ENCODE data around the gene ZSWIM9.

The ZSWIM9 gene

GRCh38 chr19:48152551-48152950 is 17.9 kb upstream of the ZSWIM9 start:
- TF ChIP-seq FOXP2 (optimal IDR thresholded peaks at IDR 0.05; ENCODE audit: borderline replicate concordance, extremely low read depth, extremely low read length, insufficient read depth) (no peak), TAF1 (IDR thresholded peaks at IDR 0.05; ENCODE audit: borderline replicate concordance, insufficient read depth, low read length) (no peak), SIN3A (IDR thresholded peaks at IDR 0.05; ENCODE audit: borderline replicate concordance, insufficient read depth, low read length) (no peak), POLR2AphosphoS5 (IDR thresholded peaks at IDR 0.05; ENCODE audit: low read depth, low read length) (no peak), REST (IDR thresholded peaks at IDR 0.05; ENCODE audit: insufficient read depth in 1 of 2, low read depth in 2 of 2, low read length in 2 of 2) (no peak)

- no peak for TF ChIP-seq FOXP2 (optimal IDR thresholded peaks at IDR 0.05; ENCODE audit: borderline replicate concordance, extremely low read depth, extremely low read length, insufficient read depth)
- TF ChIP-seq POLR2AphosphoS5 (IDR thresholded peaks at IDR 0.05; ENCODE audit: low read depth, low read length), result no peak
- TF ChIP-seq SIN3A (IDR thresholded peaks at IDR 0.05; ENCODE audit: borderline replicate concordance, insufficient read depth, low read length), result no peak
- TF ChIP-seq REST (IDR thresholded peaks at IDR 0.05; ENCODE audit: insufficient read depth in 1 of 2, low read depth in 2 of 2, low read length in 2 of 2), result no peak
- TF ChIP-seq TAF1 (IDR thresholded peaks at IDR 0.05; ENCODE audit: borderline replicate concordance, insufficient read depth, low read length), result no peak
Measured at GRCh38 chr19:48154003-48154402, 16.5 kb upstream of the ZSWIM9 start.

GRCh38 chr19:48158210-48158790 is 12.2 kb upstream of the ZSWIM9 start:
- no peak for TF ChIP-seq FOXP2 (optimal IDR thresholded peaks at IDR 0.05; ENCODE audit: borderline replicate concordance, extremely low read depth, extremely low read length, insufficient read depth)
- no peak for TF ChIP-seq TAF1 (IDR thresholded peaks at IDR 0.05; ENCODE audit: borderline replicate concordance, insufficient read depth, low read length)
- TF ChIP-seq POLR2AphosphoS5 (IDR thresholded peaks at IDR 0.05; ENCODE audit: low read depth, low read length), result no peak
- no peak for TF ChIP-seq SIN3A (IDR thresholded peaks at IDR 0.05; ENCODE audit: borderline replicate concordance, insufficient read depth, low read length)
- no peak for TF ChIP-seq REST (IDR thresholded peaks at IDR 0.05; ENCODE audit: insufficient read depth in 1 of 2, low read depth in 2 of 2, low read length in 2 of 2)

- no peak for TF ChIP-seq REST (IDR thresholded peaks at IDR 0.05; ENCODE audit: insufficient read depth in 1 of 2, low read depth in 2 of 2, low read length in 2 of 2)
- no peak for TF ChIP-seq POLR2AphosphoS5 (IDR thresholded peaks at IDR 0.05; ENCODE audit: low read depth, low read length)
- TF ChIP-seq SIN3A (IDR thresholded peaks at IDR 0.05; ENCODE audit: borderline replicate concordance, insufficient read depth, low read length), result no peak
- no peak for TF ChIP-seq TAF1 (IDR thresholded peaks at IDR 0.05; ENCODE audit: borderline replicate concordance, insufficient read depth, low read length)
- no peak for TF ChIP-seq FOXP2 (optimal IDR thresholded peaks at IDR 0.05; ENCODE audit: borderline replicate concordance, extremely low read depth, extremely low read length, insufficient read depth)
Measured at GRCh38 chr19:48168689-48169088, 1.8 kb upstream of the ZSWIM9 start.

GRCh38 chr19:48169578-48169938 is 922 bp upstream of the ZSWIM9 start:
- no peak for TF ChIP-seq SIN3A (IDR thresholded peaks at IDR 0.05; ENCODE audit: borderline replicate concordance, insufficient read depth, low read length)
- no peak for TF ChIP-seq POLR2AphosphoS5 (IDR thresholded peaks at IDR 0.05; ENCODE audit: low read depth, low read length)
- no peak for TF ChIP-seq REST (IDR thresholded peaks at IDR 0.05; ENCODE audit: insufficient read depth in 1 of 2, low read depth in 2 of 2, low read length in 2 of 2)
- no peak for TF ChIP-seq TAF1 (IDR thresholded peaks at IDR 0.05; ENCODE audit: borderline replicate concordance, insufficient read depth, low read length)
- no peak for TF ChIP-seq FOXP2 (optimal IDR thresholded peaks at IDR 0.05; ENCODE audit: borderline replicate concordance, extremely low read depth, extremely low read length, insufficient read depth)

All from PFSK-1 (cell line).